Left renal cortex interstitium (tissue), 4 donors: ENCODE results near the gene PRKCH. TPM values are rescaled to one million over a fixed set of nuclear protein-coding genes. Genes with fewer than 3 reads are reported as not detected.

ENCODE experiments used
- DNase-seq, 4 donors: peaks; one replicate each; pipeline ENCODE4 v3.0.0-alpha.2; 2013; ENCODE audit warnings: low read depth in 4 of 4, low spot score in 2 of 4, missing footprints in 1 of 4
- polyA plus RNA-seq, 4 donors: library from polyadenylated mRNA; unstranded; fragments of 120-200 nt; gene quantifications; one replicate each; pipeline ENCODE4 v1.2.1, GENCODE V29; 2013; ENCODE audit not compliant: insufficient read length in 4 of 4

The PRKCH gene
- polyA plus RNA-seq, 4 donors, result 14.3 to 20.1 (median 16.6) TPM

GRCh38 chr14:61484826-61485584 is 163.6 kb downstream of the PRKCH start:
- no peak for DNase-seq

- DNase-seq, result no peak
Observed at GRCh38 chr14:61485661-61486060, 164.3 kb downstream of the PRKCH start.

- no peak for DNase-seq
Observed at GRCh38 chr14:61486930-61487495, 165.6 kb downstream of the PRKCH start.

GRCh38 chr14:61488417-61489401 is 167.3 kb downstream of the PRKCH start:
- no peak for DNase-seq

- no peak for DNase-seq
Observed at GRCh38 chr14:61489512-61489911, 168.1 kb downstream of the PRKCH start.

- DNase-seq, result no peak
Observed at GRCh38 chr14:61489932-61490331, 168.6 kb downstream of the PRKCH start.

- no peak for DNase-seq
Observed at GRCh38 chr14:61491224-61491623, 169.8 kb downstream of the PRKCH start.

- DNase-seq, result no peak
Observed at GRCh38 chr14:61491876-61492434, 170.6 kb downstream of the PRKCH start.

- DNase-seq, result no peak
Observed at GRCh38 chr14:61492474-61492873, 171.1 kb downstream of the PRKCH start.

GRCh38 chr14:61493239-61493638 is 171.9 kb downstream of the PRKCH start:
- no peak for DNase-seq

- no peak for DNase-seq
Observed at GRCh38 chr14:61494018-61494417, 172.6 kb downstream of the PRKCH start.

- DNase-seq, result no peak
Observed at GRCh38 chr14:61495809-61496208, 174.4 kb downstream of the PRKCH start.

GRCh38 chr14:61498303-61498702 is 176.9 kb downstream of the PRKCH start:
- no peak for DNase-seq

GRCh38 chr14:61498811-61499210 is 177.4 kb downstream of the PRKCH start:
- DNase-seq, result no peak

GRCh38 chr14:61499991-61500390 is 178.6 kb downstream of the PRKCH start:
- no peak for DNase-seq

GRCh38 chr14:61501714-61502458 is 180.5 kb downstream of the PRKCH start:
- DNase-seq, result no peak

- DNase-seq, result no peak
Observed at GRCh38 chr14:61502459-61503093, 181.2 kb downstream of the PRKCH start.

- no peak for DNase-seq
Observed at GRCh38 chr14:61503167-61503801, 181.9 kb downstream of the PRKCH start.

- DNase-seq, result no peak
Observed at GRCh38 chr14:61504901-61505300, 183.5 kb downstream of the PRKCH start.
